Right lobe of liver (tissue), 4 donors: ENCODE data around the gene PPID.

Source experiments
- POLR2A ChIP-seq: fragments of 450-650 bp; IDR thresholded peaks from one replicate; pipeline ENCODE4 v1.6.1; 2017; ENCODE audit warnings: antibody characterized with exemption, mild to moderate bottlenecking
- TF ChIP-seq, protein P1 (sequence below), 4 donors: fragments of 200-600 bp in 3 of 4; fragments of 450-650 bp in 1 of 4; IDR thresholded peaks; one replicate each; pipeline versions ENCODE4 v1.5.1 to v1.8.0; 2016 to 2022; ENCODE audit warnings: antibody characterized with exemption in 4 of 4, mild to moderate bottlenecking in 2 of 4
- donor health status: DM: no; HTN: no; CAD: no.
- donor health status: DM: no; HTN: no; CAD: no.
- donor health status: DM: no; HTN: yes; CAD: no.

DNA sequence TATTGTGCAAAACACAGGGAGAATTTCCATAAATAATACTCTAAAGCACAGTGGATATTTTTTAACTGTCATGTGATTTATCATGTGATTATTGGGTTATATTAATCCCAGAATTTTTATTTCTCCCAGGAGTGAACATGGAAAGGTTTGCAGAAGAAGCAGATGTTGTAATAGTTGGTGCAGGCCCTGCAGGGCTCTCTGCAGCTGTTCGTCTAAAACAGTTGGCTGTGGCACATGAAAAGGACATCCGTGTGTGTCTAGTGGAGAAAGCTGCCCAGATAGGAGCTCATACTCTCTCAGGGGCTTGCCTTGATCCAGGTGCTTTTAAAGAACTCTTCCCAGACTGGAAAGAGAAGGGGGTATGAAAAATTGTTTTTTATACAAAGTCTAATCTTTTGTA lies 41.1 kb downstream of the PPID start:
- TF ChIP-seq, protein P1, sequence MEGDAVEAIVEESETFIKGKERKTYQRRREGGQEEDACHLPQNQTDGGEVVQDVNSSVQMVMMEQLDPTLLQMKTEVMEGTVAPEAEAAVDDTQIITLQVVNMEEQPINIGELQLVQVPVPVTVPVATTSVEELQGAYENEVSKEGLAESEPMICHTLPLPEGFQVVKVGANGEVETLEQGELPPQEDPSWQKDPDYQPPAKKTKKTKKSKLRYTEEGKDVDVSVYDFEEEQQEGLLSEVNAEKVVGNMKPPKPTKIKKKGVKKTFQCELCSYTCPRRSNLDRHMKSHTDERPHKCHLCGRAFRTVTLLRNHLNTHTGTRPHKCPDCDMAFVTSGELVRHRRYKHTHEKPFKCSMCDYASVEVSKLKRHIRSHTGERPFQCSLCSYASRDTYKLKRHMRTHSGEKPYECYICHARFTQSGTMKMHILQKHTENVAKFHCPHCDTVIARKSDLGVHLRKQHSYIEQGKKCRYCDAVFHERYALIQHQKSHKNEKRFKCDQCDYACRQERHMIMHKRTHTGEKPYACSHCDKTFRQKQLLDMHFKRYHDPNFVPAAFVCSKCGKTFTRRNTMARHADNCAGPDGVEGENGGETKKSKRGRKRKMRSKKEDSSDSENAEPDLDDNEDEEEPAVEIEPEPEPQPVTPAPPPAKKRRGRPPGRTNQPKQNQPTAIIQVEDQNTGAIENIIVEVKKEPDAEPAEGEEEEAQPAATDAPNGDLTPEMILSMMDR (IDR thresholded peaks at IDR 0.05) = no peak
- TF ChIP-seq POLR2A = no peak
